HG02642 (cell line): ENCODE results near the gene PLA2G6.

Experiments
- ATAC-seq: cut with Tn5 transposase; IDR thresholded peaks from one replicate; pipeline ENCODE4 v1.9.1; 2021; ENCODE audit warnings: mild to moderate bottlenecking; ENCODE audit not compliant: unreplicated experiment, poor library complexity

The PLA2G6 gene

DNA sequence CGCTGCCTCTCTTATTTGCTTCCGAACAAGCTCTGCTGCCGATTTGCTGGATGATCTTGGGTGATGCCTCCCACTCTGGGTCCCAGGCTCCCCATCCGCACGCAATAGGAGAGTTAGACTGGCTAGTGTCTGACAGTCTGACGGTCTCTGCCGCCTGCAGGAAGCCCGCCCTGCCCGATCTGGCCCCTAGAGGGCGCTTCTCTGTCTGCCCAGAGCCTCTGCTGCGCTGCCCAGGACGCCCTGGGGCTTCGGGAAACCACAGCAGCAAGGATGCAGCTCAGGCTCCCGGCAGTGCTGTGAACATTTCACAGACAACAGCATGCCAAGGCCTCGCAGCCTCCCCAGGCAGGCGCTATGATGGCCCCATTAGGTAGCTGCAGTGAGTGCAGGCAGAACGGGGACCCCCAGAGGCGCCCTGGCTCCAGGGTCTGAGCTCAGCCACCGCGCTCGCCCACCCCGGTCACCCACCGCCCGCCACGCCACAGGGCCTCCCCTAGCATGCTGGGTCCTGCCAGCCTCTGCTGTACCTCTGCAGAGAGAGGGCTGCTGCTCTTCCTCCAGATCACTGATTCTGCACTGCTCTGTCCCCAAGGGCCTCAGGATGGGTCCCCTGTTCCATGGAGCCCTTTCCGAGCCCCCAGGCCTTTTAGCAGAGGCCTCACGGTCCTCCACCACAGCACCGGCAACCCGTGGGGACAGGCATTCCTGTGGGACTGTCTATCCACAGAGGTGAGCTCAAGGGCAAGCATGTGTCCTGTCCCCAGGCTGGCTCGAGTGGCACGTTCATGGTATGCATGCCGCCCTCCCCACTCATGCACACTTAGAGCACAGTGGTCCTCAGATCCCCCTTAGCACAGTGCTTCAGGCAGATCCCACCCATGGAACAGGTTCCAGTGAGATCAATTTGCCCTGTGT, 66.9 kb downstream of the PLA2G6 start:
- ATAC-seq: no peak

DNA sequence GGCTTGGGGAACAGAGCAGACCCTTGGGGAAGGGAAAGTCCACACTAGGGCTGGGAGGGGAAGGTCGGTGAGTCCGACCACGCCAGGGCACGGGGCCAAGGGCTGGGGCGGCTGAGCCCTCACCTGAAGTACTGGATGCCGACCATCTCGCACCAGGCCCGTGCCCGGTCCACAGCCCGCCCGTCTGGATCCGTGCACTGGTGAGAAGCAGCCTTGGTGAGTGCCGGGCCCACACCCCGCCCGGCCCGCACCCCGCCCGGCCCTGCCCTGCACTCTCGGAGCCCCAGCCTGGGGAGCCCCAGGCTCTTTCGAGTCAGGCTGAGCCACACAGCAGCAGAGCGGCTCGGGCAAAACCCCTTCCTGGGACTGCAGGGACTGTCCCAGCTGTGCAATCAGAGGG, 69.2 kb downstream of the PLA2G6 start:
- ATAC-seq: no peak

DNA sequence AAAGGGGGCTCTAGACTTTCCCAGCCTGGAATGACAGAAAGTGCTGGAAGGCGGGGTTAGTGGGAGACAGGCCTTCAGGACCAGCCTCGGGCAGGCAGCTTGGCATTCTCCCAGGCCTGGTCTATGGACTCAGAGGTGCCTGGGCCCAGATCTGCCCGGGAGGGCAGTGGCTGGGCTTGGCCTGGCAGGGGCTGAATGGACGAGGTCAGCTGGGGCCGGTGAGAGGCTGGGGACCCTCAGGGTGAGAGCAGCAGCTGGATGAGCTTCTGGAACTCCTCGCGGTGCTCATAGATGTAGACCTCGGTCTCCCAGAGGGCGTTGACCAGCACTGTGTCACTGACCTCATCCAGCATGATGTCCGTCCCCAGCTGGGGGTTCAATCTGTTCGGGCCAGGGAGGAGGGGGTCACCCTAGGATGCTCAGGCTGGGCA, 69.7 kb downstream of the PLA2G6 start:
- no peak for ATAC-seq

DNA sequence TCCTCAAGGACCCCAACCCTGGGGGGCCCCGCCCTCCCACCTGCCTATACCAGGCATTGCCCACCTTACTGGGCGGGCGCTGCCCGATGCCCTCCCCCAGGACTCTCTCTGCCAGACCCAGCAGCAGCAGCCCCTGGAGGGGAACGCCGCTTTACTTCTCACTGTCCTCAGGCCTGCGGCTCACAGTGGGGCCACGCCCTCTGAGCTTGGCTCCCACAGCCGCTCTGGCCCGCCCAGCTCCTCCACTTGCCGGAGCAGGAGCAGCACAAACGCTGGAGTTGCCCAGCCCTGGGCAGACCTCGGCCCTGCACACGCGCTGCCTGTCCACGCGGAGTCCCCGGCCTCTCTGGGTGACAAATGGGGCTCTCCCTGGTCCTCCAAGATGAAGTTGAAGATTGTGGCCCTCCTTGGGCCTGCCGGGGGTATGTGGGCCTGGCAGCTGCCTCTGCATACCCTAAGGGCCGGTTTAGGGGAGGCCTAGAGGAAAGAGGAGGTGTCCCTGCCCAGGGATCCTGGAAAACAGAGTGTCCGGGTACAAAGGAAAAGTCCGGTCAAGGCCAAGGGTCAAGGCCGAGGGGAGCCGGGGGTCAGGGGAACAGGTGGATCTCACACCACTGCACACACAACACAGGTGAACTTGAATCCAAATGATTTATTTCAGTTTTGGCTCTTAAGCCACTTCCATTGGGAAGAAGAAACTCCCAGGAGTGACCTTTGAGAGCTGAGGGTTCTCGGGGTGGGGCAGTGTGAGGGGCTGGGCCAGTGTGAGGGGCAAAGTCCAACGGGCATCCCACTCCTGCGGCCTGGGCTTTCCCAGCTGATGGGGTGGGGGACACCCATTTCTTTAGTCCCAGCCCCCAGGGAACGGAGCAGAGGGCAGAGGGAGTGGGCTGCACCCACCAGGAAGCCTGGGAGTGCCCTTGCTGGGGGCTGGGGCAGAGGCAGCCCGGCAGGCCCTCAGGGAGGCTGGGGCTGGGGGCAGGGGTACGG, 70.5 kb downstream of the PLA2G6 start:
- ATAC-seq: no peak

DNA sequence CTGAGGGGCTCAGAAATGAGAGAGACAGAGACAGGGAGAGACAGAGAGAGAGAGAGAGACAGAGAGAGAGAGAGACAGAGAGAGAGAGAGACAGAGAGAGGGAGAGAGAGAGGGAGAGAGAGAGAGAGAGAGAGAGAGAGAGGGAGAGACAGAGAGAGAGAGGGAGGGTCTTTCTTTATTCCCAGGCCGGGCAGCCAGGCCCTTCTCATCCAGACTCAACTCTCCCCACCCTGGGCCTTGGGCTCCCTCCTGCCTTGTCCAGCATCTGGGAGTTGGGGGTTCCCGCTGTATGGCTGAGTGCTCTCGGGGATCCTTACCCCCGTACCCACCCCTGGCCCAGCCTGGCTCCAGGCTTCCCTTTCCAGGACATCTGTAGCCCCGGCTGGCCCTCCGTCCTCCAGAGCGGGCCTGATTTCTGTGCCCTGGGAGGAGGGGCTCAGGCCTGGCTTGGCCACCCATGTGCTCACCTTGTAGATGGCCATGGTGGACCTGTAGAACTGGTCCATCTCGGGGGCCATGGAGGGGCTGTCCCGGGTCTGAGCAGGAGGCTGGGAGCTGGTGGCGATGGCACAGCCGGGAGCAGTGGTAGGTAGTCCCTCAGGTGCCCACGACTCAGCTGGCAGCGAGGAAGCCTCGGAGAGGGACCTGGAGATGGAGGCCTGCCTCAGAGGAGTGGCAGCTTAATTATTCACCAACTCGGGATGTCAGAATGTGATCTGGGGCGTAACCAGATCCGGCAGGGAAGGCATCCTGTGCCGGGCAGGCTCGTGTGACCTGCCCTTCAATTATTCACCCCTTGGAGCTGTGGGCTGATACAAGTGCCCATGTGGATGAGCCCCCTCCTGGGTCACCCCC, 71.4 kb downstream of the PLA2G6 start, which contains the start of gene BAIAP2L2:
Gene BAIAP2L2, minus strand, starts transcription at position 677 of the 855 bp plus-strand sequence. Its CDS starts 159 bp downstream, at position 518.
- ATAC-seq: no peak

DNA sequence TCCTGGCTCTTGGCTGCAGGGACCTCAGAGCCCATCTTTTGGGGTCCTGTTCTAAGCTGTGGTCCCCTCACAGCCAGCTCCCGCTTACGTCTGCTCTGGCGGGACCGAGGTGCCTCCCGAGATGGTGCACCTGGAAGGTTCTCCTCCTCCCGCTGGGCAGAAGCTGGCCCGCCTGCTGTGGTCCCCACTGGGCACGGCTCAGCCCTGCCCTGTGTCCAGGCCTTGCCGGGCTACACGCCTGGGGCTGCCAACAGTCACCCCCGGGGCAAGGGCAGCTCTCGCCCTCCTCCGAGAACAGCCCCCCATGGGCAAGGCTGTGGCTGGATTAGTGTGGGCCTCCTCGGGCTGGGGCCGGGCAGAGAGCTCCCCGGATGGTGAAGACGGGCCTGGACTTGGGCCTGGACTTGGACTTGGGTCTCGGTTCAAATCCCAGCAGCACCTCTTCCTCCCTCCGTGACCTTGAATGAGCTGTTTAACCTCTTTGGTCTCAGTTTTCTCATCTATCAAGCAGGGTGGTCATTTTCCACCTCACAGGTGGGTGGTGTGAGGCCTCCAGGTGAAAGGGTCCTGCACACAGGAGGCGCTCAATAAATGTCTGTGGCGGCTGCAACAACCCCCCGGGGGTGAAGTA, 72.1 kb downstream of the PLA2G6 start:
- no peak for ATAC-seq

DNA sequence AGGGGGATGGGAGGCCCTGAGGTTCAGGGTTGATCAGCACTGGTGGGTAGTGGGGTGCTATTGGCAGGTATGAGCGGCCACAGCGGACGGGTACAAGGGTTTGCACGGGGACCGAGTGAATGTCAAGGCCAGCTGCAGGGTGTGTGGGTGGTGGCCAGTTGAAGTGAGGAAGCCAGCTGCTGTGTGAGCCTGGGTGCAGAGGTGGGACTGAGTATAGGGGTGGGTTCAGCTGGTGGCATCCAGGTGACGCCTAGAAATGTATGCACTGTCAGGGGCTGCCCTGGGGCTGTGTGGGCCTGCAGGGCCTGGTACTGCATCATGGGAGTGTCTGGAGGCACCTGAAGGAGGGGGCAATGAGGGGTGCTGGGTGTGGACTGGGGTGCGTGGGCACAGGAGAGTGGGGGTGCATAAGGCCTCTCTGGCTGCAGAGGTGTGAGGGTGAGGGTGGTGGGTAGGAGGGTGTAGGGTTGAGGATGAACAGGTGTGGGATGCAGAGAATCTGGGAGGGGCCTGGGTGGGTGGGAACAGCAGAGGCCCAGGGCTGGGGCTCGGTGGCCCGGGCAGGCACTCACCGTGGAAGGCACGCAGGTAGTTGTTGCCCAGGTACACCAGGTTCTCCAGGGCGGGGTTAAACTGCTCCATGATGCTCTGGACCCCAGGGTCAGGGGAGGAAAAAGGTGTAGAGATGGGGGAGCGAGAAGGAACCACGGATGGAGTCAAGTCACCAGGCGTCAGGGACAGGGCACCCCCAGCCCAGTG, 72.9 kb downstream of the PLA2G6 start:
- no peak for ATAC-seq

DNA sequence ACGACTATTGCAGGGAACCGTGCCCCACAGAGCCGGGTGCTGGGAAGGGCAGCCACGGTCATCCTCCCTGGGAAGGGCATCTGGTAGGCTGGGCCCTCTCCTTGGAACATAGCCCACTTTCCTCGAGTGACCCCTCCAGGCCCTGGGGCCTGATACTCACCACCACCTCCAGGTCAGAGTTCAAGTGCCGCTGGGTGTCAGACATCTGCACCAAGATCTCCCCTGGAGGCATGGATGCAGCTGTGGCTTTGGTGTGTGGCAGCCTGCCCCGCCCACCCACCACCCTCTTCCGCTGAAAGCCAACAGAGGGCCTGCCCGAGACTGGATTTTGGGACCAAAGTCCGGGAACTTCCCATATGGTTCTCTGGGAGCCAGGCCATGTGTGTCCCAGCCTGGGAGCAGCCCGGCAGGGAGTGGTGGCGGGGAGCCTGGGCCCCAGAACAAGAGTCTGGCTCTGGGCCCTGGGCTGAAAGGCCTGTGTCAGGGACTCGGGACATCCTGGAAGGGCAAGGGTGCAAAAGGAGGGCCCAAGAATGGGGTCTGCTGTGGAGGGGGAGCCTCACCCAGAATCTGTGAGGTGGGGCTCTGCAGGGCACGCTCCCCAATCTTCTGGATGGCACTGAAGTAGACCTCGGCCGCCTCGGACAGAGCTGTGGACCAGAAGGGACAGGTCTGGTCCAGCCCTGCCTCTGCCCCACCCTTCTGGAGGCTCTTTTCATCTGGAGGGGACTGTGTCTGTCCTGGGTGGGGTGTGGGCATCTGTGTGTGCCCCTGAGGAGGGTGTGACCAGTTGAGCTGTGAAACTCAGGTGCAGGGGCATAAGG, 73.7 kb downstream of the PLA2G6 start:
- ATAC-seq: no peak

DNA sequence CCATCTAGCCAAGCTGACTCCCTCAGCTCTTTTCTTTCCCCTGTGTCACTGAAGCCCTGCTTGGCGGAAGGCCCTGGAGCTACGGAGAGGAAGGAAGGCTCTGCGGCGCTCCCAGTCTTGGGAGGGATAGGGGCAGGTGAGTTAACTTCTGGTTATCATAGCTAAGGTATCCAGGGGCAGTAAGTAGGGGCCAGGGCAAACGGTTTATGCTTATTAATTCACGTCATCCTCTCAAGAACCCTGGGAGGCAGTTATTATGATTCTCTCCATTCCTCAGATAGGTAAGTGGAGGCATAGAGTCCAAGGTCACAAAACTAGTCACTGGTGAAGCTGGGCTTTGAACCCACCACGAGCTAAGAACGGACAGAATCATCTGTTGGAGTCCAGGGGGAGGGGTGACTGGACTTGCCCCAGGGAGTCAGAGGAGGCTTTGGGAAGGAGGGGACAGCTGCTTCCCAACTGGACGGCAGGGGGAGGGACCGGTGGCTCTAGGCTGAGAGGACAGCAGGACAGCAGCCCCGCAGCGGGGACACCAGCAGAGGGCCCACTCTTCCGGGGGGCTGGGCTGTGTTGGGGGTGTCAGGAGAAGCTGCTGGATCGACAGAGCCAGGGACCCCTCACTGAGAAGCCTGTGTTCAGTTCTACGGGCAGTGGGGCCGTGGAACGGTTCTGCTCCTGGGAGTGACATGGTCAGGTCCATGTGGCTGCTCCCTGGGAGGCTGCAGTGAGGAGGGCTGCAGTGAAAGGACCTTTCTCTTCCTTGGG, 74.6 kb downstream of the PLA2G6 start:
- ATAC-seq: no peak

DNA sequence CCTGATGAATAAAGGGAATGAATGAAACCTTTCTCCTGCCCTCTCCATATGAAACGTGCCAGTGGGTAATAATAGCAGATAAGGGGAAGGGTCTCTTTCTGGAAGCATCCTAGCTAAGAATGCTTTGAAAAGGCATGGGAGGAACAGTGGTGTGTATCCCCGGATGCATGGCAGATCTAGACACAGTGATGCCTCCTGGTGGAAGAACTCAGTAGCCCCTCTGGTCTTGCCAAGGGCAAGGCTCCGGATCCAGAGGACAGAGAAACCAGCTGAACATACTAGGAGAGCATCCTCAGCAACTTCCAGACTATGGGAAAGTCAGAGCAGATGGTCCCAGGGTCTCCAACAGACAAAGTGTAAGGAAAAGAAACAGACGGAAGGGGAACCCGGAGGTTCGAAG, 77.5 kb downstream of the PLA2G6 start:
- no peak for ATAC-seq

DNA sequence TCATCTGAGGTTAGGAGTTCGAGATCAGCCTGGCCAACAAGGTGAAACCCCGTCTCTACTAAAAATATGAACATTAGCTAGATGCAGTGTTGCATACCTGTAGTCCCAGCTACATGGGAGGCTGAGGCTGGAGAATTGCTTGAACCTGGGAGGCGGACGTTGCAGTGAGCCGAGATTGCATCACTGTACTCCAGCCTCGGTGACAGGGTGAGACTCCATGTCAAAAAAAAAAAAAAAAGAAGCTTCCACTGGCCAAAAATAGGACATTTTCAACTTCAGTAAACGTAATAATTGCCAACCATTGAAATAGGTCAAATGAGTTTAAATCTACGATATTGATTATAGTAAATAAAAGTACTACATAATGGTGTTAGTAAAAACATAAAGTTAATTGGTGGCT, 78.0 kb downstream of the PLA2G6 start:
- no peak for ATAC-seq

DNA sequence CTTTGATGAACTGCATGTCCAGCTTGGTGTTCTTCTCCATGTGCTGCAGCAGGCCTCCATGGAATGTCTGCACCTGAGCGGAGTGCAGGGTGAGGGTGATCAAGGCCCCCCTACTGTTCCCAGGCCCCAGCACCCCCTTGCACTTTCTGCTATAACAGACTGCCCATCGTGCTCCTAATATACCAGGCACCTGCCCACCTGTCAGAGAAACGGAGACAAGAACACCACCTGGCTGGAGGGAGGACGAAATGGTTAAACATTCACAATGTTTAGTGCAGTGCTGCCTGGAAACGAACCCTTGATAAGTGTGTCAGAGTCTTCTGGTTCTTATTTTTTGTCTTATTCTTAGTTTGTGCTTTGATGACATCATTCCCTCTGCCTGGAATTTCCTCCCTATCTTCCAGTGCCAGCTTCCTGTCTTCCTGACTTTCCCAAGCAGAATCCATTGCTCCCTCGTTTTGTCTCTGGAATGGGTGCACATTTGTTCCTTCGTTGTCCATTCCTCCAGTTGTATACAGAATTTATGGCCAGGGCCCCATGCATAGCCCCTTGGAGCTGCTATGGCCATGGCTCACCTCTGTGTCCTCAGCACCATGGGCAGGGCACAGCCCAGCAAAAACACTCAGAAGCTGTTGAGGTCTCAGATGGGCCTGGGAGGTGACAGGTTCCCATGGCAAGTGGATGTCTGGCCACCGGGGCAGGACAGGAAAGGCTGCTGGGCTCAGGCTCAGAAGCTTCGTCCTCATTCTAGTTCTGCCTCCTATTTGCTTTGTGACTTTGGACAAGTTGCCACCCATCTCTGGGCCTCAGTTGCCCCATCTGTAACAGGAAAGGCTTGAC, 83.0 kb downstream of the PLA2G6 start:
- no peak for ATAC-seq

DNA sequence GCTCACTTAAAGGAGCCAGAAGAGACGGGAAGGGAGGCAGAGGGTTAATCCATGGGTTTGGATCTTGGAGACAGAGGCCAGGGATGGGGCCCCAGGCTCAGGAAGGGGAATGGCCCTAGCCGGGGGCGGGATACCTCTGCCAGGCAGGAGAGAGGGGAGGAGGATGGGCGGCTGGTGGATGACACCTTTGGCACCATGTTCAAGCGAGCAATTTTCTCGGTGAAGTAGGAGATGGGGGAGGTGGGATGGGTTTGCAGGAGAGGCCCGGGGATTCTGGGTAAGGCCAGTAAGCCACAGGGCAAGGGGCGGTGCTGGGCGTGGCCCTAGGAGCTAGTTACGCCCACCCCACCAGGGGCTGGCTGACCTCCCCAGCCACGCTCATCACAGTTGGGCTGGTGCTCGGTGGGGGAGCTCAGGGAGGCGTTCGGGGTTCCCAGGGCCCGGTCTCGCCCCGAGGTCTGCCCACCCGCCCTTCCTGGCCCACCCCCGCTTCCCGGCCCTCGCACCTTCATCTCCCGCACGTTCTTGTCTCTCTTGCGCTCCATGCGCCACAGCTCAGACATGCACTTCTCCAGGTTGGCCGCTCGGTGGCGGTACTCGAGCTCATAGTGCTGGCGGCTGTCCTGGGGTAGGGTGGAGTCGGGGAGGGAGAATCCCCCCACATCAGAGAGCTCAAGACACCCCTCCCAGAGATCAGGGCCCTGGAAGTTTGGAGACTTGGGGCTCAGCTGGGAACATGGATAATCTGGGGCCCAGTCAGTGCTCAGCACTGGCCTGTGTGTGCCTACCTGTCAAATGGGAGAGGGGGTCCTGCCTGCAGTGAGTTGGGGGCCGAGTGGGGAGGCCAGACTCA, 83.8 kb downstream of the PLA2G6 start:
- no peak for ATAC-seq

DNA sequence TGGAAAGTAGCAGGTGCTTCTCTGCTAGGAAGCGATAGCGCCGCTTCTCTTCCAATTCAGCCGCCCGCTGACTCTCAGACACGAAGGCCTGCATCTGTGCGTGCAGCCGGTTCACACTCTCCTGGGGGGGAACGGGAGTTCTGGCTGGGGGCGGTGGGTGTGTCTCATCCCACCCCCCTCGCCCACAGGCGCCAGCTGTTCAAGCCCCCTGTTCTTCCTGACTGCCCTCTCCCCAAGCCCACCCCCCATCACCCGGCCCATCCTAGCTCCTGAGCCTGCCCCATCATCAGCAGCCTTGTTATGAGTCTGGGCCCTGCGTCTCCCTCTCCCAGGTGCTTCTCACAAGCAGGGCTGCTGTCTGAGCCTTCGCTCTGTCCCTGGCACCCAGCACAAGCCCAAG, 84.6 kb downstream of the PLA2G6 start:
- no peak for ATAC-seq

DNA sequence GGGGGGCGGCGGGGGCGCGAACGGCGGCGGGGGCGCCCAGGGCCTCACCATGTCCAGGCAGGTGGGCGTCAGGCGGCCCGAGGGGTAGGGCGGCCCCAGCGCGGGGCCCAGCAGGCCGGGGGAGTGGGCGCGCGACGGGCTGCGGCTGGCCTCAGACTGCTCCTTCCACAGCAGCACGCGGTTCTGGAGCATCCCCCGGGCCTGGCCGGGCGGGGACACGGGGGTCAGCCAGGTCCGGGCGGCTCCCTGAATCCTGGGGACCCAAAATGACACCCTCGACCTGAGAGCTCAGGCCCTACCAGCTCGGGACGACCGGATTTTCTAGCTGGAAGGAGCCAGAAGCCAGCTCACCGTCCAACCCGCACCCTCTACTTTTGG, 92.2 kb downstream of the PLA2G6 start:
- no peak for ATAC-seq
